ENCODE results near the gene PHLDB3. TPM values are rescaled to one million over a fixed set of nuclear protein-coding genes. Genes with fewer than 3 reads are reported as not detected.

PHLDB3 gene
- total and polyA plus RNA-seq, 2 of the 13 experiments (the other 11 are each of a cell fraction or from before 2014, with no cell fraction given) = 11.3 to 14.5 TPM

GRCh38 chr19:43526884-43527859, 22.6 kb upstream of the PHLDB3 start, which contains the start of gene ETHE1 (continued):
- TF ChIP-seq TERF1 (CRISPR knock-in tag; IDR thresholded peaks at IDR 0.05) = 0 out of 2 replicates have a peak, but pooled peaks have one; percentile 27
- TF ChIP-seq ZNF670 (CRISPR knock-in tag; IDR thresholded peaks at IDR 0.05; ENCODE audit: borderline replicate concordance) = no peak
- no peak for TF ChIP-seq ZNF646 (CRISPR knock-in tag; IDR thresholded peaks at IDR 0.05)
- peak; percentile 86 for TF ChIP-seq ZNF501 (CRISPR knock-in tag; IDR thresholded peaks at IDR 0.05)
- TF ChIP-seq ZNF335 (CRISPR knock-in tag; IDR thresholded peaks at IDR 0.05) = peak; percentile 71; the same call in 1 of the 2 replicates
- TF ChIP-seq ZNF556 (CRISPR knock-in tag; IDR thresholded peaks at IDR 0.05; ENCODE audit: borderline replicate concordance) = 0 out of 2 replicates have a peak, but pooled peaks have one; percentile 52
- no peak for TF ChIP-seq ZNF552 (CRISPR knock-in tag; IDR thresholded peaks at IDR 0.05; ENCODE audit: borderline replicate concordance)
- peak; percentile 42; the same call in 1 of the 2 replicates for TF ChIP-seq ZMYM4 (CRISPR knock-in tag; IDR thresholded peaks at IDR 0.05)
- TF ChIP-seq HOXA3 (CRISPR knock-in tag; IDR thresholded peaks at IDR 0.05) = peak; percentile 35; the same call in 1 of the 2 replicates
- peak; percentile 80 for TF ChIP-seq GABPB1 (CRISPR knock-in tag; IDR thresholded peaks at IDR 0.05)
- 0 out of 2 replicates have a peak, but pooled peaks have one; percentile 46 for TF ChIP-seq RFXAP (CRISPR knock-in tag; IDR thresholded peaks at IDR 0.05; ENCODE audit: borderline replicate concordance)
- TF ChIP-seq GATA4 (IDR thresholded peaks at IDR 0.05; ENCODE audit: borderline replicate concordance, low read depth) = peak; percentile 67; the same call in 1 of the 2 replicates
- TF ChIP-seq ZNF260 (CRISPR knock-in tag; IDR thresholded peaks at IDR 0.05; ENCODE audit: borderline replicate concordance, low read depth) = no peak
- TF ChIP-seq YEATS4 (CRISPR knock-in tag; IDR thresholded peaks at IDR 0.05; ENCODE audit: borderline replicate concordance) = peak; percentile 41; the same call in 1 of the 2 replicates
- TF ChIP-seq ZNF883 (CRISPR knock-in tag; IDR thresholded peaks at IDR 0.05; ENCODE audit: not compliant biosample characterization) = peak; percentile 26
- TF ChIP-seq ZNF562 (CRISPR knock-in tag; IDR thresholded peaks at IDR 0.05; ENCODE audit: borderline replicate concordance) = no peak
- no peak for TF ChIP-seq ZNF33A (CRISPR knock-in tag; IDR thresholded peaks at IDR 0.05; ENCODE audit: borderline replicate concordance)
- no peak for TF ChIP-seq ZUFSP (CRISPR knock-in tag; IDR thresholded peaks at IDR 0.05; ENCODE audit: borderline replicate concordance)
